H1 (cell line): ENCODE data around the gene DNAJC17. TPM values are rescaled to one million over a fixed set of nuclear protein-coding genes. Genes with fewer than 3 reads are reported as not detected.
A peak's percentile ranks its signal among the peaks of the same experiment; 100 is the strongest.

Experiments used
- CTCF ChIA-PET: fragments of 300-600 bp; sonication (Branson Sonifier 250); formaldehyde crosslinking; loops from one replicate; lab custom pipeline; 2021; ENCODE audit not compliant: partially characterized antibody; lab: Charles Lee
- POLR2A ChIA-PET: fragments of 300-600 bp; sonication (Branson Sonifier 250); formaldehyde crosslinking; loops from one replicate; lab custom pipeline; 2021; ENCODE audit warnings: inconsistent platforms; ENCODE audit not compliant: partially characterized antibody; lab: Charles Lee
- DNase-seq, 2 experiments: peaks; one replicate each; pipeline versions ENCODE4 v3.0.0 to v3.0.0-alpha.2; 2010 to 2022; ENCODE audit warnings: low spot score in 2 of 2, low read depth in 1 of 2, mixed read lengths in 1 of 2
- FAIRE-seq: peaks from 2 replicates; lab custom pipeline; 2011; peaks lifted over from hg19 to GRCh38; lab: Jason Lieb, UNC
- H2AFZ ChIP-seq: 2 replicates; pipeline ENCODE4 v1.8.1; 2012; ENCODE audit warnings: low read length, inconsistent platforms
- H2AK5ac ChIP-seq: 2 replicates; pipeline ENCODE4 v1.6.1; 2013; ENCODE audit warnings: low read depth, low read length
- H2BK120ac ChIP-seq: replicated peaks from 2 replicates; pipeline ENCODE3; 2013; ENCODE audit warnings: low read depth, low read length, inconsistent platforms
- H2BK12ac ChIP-seq: 2 replicates; pipeline ENCODE4 v1.6.1; 2013; ENCODE audit warnings: low read depth, low read length
- H2BK15ac ChIP-seq: 2 replicates; pipeline ENCODE4 v1.6.1; 2013; ENCODE audit warnings: low read length
- H2BK20ac ChIP-seq: 2 replicates; pipeline ENCODE4 v1.6.1; 2013; ENCODE audit warnings: low read length
- H2BK5ac ChIP-seq: 2 replicates; pipeline ENCODE4 v1.6.1; 2013; ENCODE audit warnings: low read depth, low read length
- H3K14ac ChIP-seq: 2 replicates; pipeline ENCODE4 v1.6.1; 2013; ENCODE audit warnings: inconsistent platforms; ENCODE audit not compliant: insufficient read length
- H3K18ac ChIP-seq: 2 replicates; pipeline ENCODE4 v1.6.1; 2013; ENCODE audit warnings: low read length; ENCODE audit errors: extremely low read depth
- H3K23ac ChIP-seq: 2 replicates; pipeline ENCODE4 v1.6.1; 2013; ENCODE audit warnings: inconsistent platforms; ENCODE audit not compliant: insufficient read length
- H3K23me2 ChIP-seq: 2 replicates; pipeline ENCODE4 v1.6.1; 2013; ENCODE audit warnings: low read depth, low read length
- H3K27ac ChIP-seq: 2 replicates; pipeline ENCODE4 v1.6.1; 2011; ENCODE audit warnings: low read depth, low read length, inconsistent platforms
- H3K27me3 ChIP-seq, 4 experiments: replicated peaks in 1 of 4; 1 replicate in 1 of 4; 2 replicates in 3 of 4; pipeline versions ENCODE4 v1.6.1 to v1.8.1; 2011 to 2013; ENCODE audit warnings: low read length in 3 of 4, mild to moderate bottlenecking in 3 of 4, inconsistent platforms in 2 of 4, mixed read lengths in 2 of 4, moderate library complexity in 1 of 4; ENCODE audit not compliant: control insufficient read depth in 3 of 4, insufficient read depth in 3 of 4; ENCODE audit errors: extremely low read depth in 1 of 4
- H3K36me3 ChIP-seq, 4 experiments: 2 replicates each; pipeline versions ENCODE4 v1.6.1 to v1.8.1; 2011 to 2013; ENCODE audit warnings: mild to moderate bottlenecking in 4 of 4, low read length in 3 of 4, moderate library complexity in 2 of 4, control low read depth in 1 of 4, inconsistent platforms in 1 of 4; ENCODE audit not compliant: insufficient read depth in 4 of 4, control insufficient read depth in 2 of 4
- H3K4ac ChIP-seq: replicated peaks from 2 replicates; pipeline ENCODE3; 2013; ENCODE audit warnings: low read length, low read depth, mixed read lengths, inconsistent platforms; ENCODE audit not compliant: insufficient read length
- H3K4me1 ChIP-seq, 4 experiments: replicated peaks in 1 of 4; 1 replicate in 1 of 4; 2 replicates in 3 of 4; pipeline versions ENCODE4 v1.6.1 to v1.8.1; 2011 to 2013; ENCODE audit warnings: low read length in 3 of 4, inconsistent platforms in 2 of 4, mixed read lengths in 1 of 4; ENCODE audit not compliant: insufficient read depth in 4 of 4, control insufficient read depth in 3 of 4
- H3K4me2 ChIP-seq, 2 experiments: 2 replicates each; pipeline versions ENCODE4 v1.6.1 to v1.8.1; 2011 to 2013; ENCODE audit warnings: low read depth in 2 of 2, low read length in 2 of 2, control low read depth in 1 of 2, inconsistent platforms in 1 of 2, mild to moderate bottlenecking in 1 of 2; ENCODE audit not compliant: insufficient read depth in 1 of 2
- H3K4me3 ChIP-seq, 4 experiments: fragments of 200-600, 300-600 bp in 1 of 4; sonication (generic), shearing (Covaris generic), sonication (Bioruptor Twin) in 1 of 4; 2 replicates each; pipeline versions ENCODE4 v1.5.1 to v1.8.1; 2011 to 2016; ENCODE audit warnings: low read length in 4 of 4, low read depth in 3 of 4, control low read depth in 2 of 4, inconsistent platforms in 2 of 4, mild to moderate bottlenecking in 2 of 4, mixed read lengths in 1 of 4, moderate library complexity in 1 of 4; ENCODE audit not compliant: insufficient read depth in 2 of 4; ENCODE audit errors: extremely low read depth in 1 of 4
- H3K56ac ChIP-seq: replicated peaks from 2 replicates; pipeline ENCODE3; 2013; ENCODE audit warnings: low read depth, mild to moderate bottlenecking, mixed read lengths, low read length, inconsistent platforms; ENCODE audit not compliant: insufficient read length
- H3K79me1 ChIP-seq: 2 replicates; pipeline ENCODE4 v1.6.1; 2013; ENCODE audit warnings: low read depth, low read length, control low read depth
- H3K79me2 ChIP-seq, 2 experiments: 2 replicates each; pipeline versions ENCODE4 v1.6.1 to v1.8.1; 2012 to 2013; ENCODE audit warnings: low read length in 2 of 2, mild to moderate bottlenecking in 2 of 2, inconsistent platforms in 1 of 2; ENCODE audit not compliant: insufficient read depth in 2 of 2, control insufficient read depth in 1 of 2
- H3K9ac ChIP-seq, 4 experiments: replicated peaks in 1 of 4; 1 replicate in 1 of 4; 2 replicates in 3 of 4; pipeline versions ENCODE4 v1.6.1 to v1.8.1; 2011 to 2013; ENCODE audit warnings: low read depth in 3 of 4, low read length in 3 of 4, control low read depth in 2 of 4, mild to moderate bottlenecking in 2 of 4, moderate library complexity in 2 of 4, inconsistent platforms in 1 of 4; ENCODE audit errors: extremely low read depth in 1 of 4
- H3K9me3 ChIP-seq, 2 experiments: 2 replicates each; pipeline versions ENCODE4 v1.6.1 to v1.8.1; 2012 to 2013; ENCODE audit warnings: mild to moderate bottlenecking in 2 of 2, moderate library complexity in 2 of 2, control low read depth in 1 of 2, inconsistent platforms in 1 of 2, low read depth in 1 of 2, low read length in 1 of 2, mixed read lengths in 1 of 2; ENCODE audit not compliant: insufficient read depth in 2 of 2
- H4K20me1 ChIP-seq, 2 experiments: replicated peaks in 1 of 2; 2 replicates each; pipeline versions ENCODE3 to v1.8.1; 2011 to 2013; ENCODE audit warnings: inconsistent platforms in 2 of 2, low read length in 2 of 2, mild to moderate bottlenecking in 1 of 2; ENCODE audit not compliant: insufficient read depth in 2 of 2, control insufficient read depth in 1 of 2
- H4K5ac ChIP-seq: 2 replicates; pipeline ENCODE4 v1.6.1; 2013; ENCODE audit warnings: low read length, low read depth, mixed read lengths, inconsistent platforms; ENCODE audit not compliant: insufficient read length
- H4K8ac ChIP-seq: 2 replicates; pipeline ENCODE4 v1.8.0; 2013; ENCODE audit warnings: mild to moderate bottlenecking, moderate library complexity, low read length, inconsistent platforms; ENCODE audit not compliant: insufficient read depth; ENCODE audit errors: extremely low read depth
- H4K91ac ChIP-seq: replicated peaks from 2 replicates; pipeline ENCODE3; 2013; ENCODE audit warnings: low read length, mixed read lengths, inconsistent platforms; ENCODE audit not compliant: insufficient read length
- ATF2 ChIP-seq: IDR thresholded peaks from 2 replicates; pipeline ENCODE4 v1.6.1; 2012; ENCODE audit warnings: low read length, inconsistent platforms
- CEBPB ChIP-seq: IDR thresholded peaks from 2 replicates; pipeline ENCODE4 v1.6.1; 2012; ENCODE audit warnings: low read depth, low read length
- EP300 ChIP-seq, 2 experiments: IDR thresholded peaks; 1 replicate in 1 of 2; 2 replicates in 1 of 2; pipeline ENCODE4 v1.6.1; 2011 to 2012; ENCODE audit warnings: low read depth in 2 of 2, low read length in 2 of 2, mild to moderate bottlenecking in 2 of 2, borderline replicate concordance in 1 of 2, inconsistent platforms in 1 of 2, moderate library complexity in 1 of 2
- FOSL1 ChIP-seq: IDR thresholded peaks from 2 replicates; pipeline ENCODE4 v1.6.1; 2011; ENCODE audit warnings: mild to moderate bottlenecking, low read depth, low read length, moderate library complexity; ENCODE audit not compliant: insufficient read depth
- GABPA ChIP-seq: IDR thresholded peaks from 2 replicates; pipeline ENCODE4 v1.6.1; 2011; ENCODE audit warnings: mild to moderate bottlenecking, low read length, moderate library complexity, borderline replicate concordance; ENCODE audit not compliant: insufficient read depth
- GTF2F1 ChIP-seq: IDR thresholded peaks from 2 replicates; pipeline ENCODE4 v1.6.1; 2012; ENCODE audit warnings: low read depth, low read length, improper control_type of control experiment, borderline replicate concordance
- MAFK ChIP-seq: IDR thresholded peaks from 2 replicates; pipeline ENCODE4 v1.6.1; 2012; ENCODE audit warnings: low read depth, mild to moderate bottlenecking, improper control_type of control experiment, low read length
- PHF8 ChIP-seq: fragments of 200-600 bp; sonication (generic); conservative IDR thresholded peaks from 2 replicates; pipeline ENCODE4 v1.7.1; 2012; ENCODE audit warnings: low read depth, mild to moderate bottlenecking, inconsistent platforms, low read length, moderate library complexity
- RFX5 ChIP-seq: IDR thresholded peaks from 2 replicates; pipeline ENCODE4 v1.6.1; 2011; ENCODE audit warnings: low read depth, low read length, improper control_type of control experiment, borderline replicate concordance
- SUZ12 ChIP-seq: fragments of 200-600 bp; sonication (generic); IDR thresholded peaks from 2 replicates; pipeline ENCODE4 v1.6.1; 2012; ENCODE audit warnings: mild to moderate bottlenecking, inconsistent platforms, low read length, moderate library complexity, mixed read lengths
- YY1 ChIP-seq: IDR thresholded peaks from 2 replicates; pipeline ENCODE4 v1.6.1; 2011; ENCODE audit warnings: low read depth, mild to moderate bottlenecking, low read length
- polyA plus RNA-seq, 7 experiments: library from polyadenylated mRNA; depleted of rRNA in 3 of 7; stranded (reverse) in 5 of 7; unstranded in 2 of 7; fragments of >200 nt in 5 of 7; fragments of 200-250 nt in 2 of 7; gene quantifications; 1 replicate in 5 of 7; 2 replicates in 1 of 7; 4 replicates in 1 of 7; pipeline versions ENCODE4 v1.2.1 to v1.2.3, GENCODE V29; 2011 to 2013; ENCODE audit warnings: missing spikeins in 2 of 7, mixed read lengths in 2 of 7
- total RNA-seq: library from RNA; stranded (reverse); fragmentation: NEBNext Ultra II Directional; extraction: Animal tissue kit (Norgen Biotek cat#: 25700); gene quantifications from 2 replicates; pipeline ENCODE4 v1.2.1, GENCODE V29; 2021

Gene DNAJC17
- total and polyA plus RNA-seq, 2 of the 8 experiments (the other 6 are each of a cell fraction or from before 2014, with no cell fraction given), result 39.5 to 45.4 TPM

GRCh38 chr15:40846841-40847222, 39.6 kb upstream of the DNAJC17 start:
- Histone ChIP-seq H4K20me1 (peaks cover 7 to 21% of the 10 kb centered on the region in 2 experiments), H3K9me3 (no peaks in the 10 kb centered on the region), H2AFZ (no peak overlapping the region), H4K8ac (no peak overlapping the region), H3K9ac (peak overlapping the region in 1 of 4 experiments; percentile 33; a peak in 1 of 7 replicates), H2BK15ac (0 out of 2 replicates have a peak overlapping the region, but pooled peaks have one; percentile 31), H3K4me3 (peak overlapping the region in 1 of 4 experiments; percentile 84; a peak in 2 of 8 replicates), H4K91ac (no peak overlapping the region), H3K23ac (no peak overlapping the region), H3K36me3 (peaks cover 3 to 25% (median 5%) of the 10 kb centered on the region in 4 experiments; a peak in 6 of 8 replicates), H3K18ac (no peak overlapping the region; the same call in 1 of the 2 replicates), H2BK20ac (no peak overlapping the region), H2BK12ac (no peak overlapping the region), H4K5ac (no peak overlapping the region), H2AK5ac (peak overlapping the region; percentile 93; the same call in 1 of the 2 replicates), H3K4me1 (peaks cover 0 to 26% (median 15%) of the 10 kb centered on the region in 4 experiments; a peak in 6 of 7 replicates), H3K79me1 (peaks cover 24% of the 10 kb centered on the region), H3K56ac (no peak overlapping the region), H3K14ac (no peak overlapping the region), H2BK120ac (no peak overlapping the region), H2BK5ac (no peak overlapping the region), H3K27ac (no peak overlapping the region), H3K4me2 (peak overlapping the region; percentile 36 to 85; a peak in 2 of 4 replicates), H3K79me2 (peaks cover 0 to 53% of the 10 kb centered on the region in 2 experiments; a peak in 3 of 4 replicates), H3K4ac (no peak overlapping the region), H3K27me3 (peaks cover 0 to 2% (median 0%) of the 10 kb centered on the region in 4 experiments; a peak in 1 of 7 replicates), H3K23me2 (peaks cover 13% of the 10 kb centered on the region)
- DNase-seq (no peak), FAIRE-seq (no peak)
- POLR2A ChIA-PET, result interaction anchor here (0.8 to 2.8 kb wide), 11 partner anchors 10 to 95 kb away, joined by 3 to 17 read pairs (median 3); partner anchors contain the start of gene GCHFR
- TF ChIP-seq MAFK (no peak), SUZ12 (no peak), YY1 (no peak), GABPA (no peak), EP300 (IDR thresholded peaks at IDR 0.05; ENCODE audit: borderline replicate concordance in 1 of 2, low read depth in 2 of 2, low read length in 2 of 2) (no peak), RFX5 (no peak), GTF2F1 (no peak), FOSL1 (no peak), PHF8 (no peak), ATF2 (no peak), CEBPB (no peak)
- CTCF ChIA-PET, result interaction anchor here (0.6 to 14.5 kb wide), 13 partner anchors 10 to 167 kb away, joined by 3 to 157 read pairs (median 4); partner anchors contain the start of gene VPS18
